HepG2 (cell line): Measurements from ENCODE around the gene NEURL3. TPM values are rescaled to one million over a fixed set of nuclear protein-coding genes. Genes with fewer than 3 reads are reported as not detected.

ENCODE experiments used
- HOXD1 ChIP-seq: sonication (generic); formaldehyde crosslinking; IDR thresholded peaks from 2 replicates; pipeline ENCODE4 v1.5.0; 2020; ENCODE audit warnings: missing genetic modification reagents
- NKX3-1 ChIP-seq: sonication (generic); formaldehyde crosslinking; IDR thresholded peaks from 2 replicates; pipeline ENCODE4 v1.5.0; 2020; ENCODE audit warnings: missing genetic modification reagents
- ZNF329 ChIP-seq: sonication (generic); formaldehyde crosslinking; IDR thresholded peaks from 2 replicates; pipeline ENCODE4 v1.9.0; 2021; ENCODE audit warnings: low read depth, mild to moderate bottlenecking, missing genetic modification reagents
- ZNF33B ChIP-seq: sonication (generic); formaldehyde crosslinking; IDR thresholded peaks from 2 replicates; pipeline ENCODE4 v1.5.1; 2020; ENCODE audit warnings: mild to moderate bottlenecking, missing genetic modification reagents
- ZNF670 ChIP-seq: sonication (generic); formaldehyde crosslinking; IDR thresholded peaks from 2 replicates; pipeline ENCODE4 v1.8.0; 2022; ENCODE audit warnings: mild to moderate bottlenecking, missing genetic modification reagents, borderline replicate concordance
- ZNF749 ChIP-seq: sonication (generic); formaldehyde crosslinking; IDR thresholded peaks from 2 replicates; pipeline ENCODE4 v1.8.0; 2022; ENCODE audit warnings: mild to moderate bottlenecking, missing genetic modification reagents, moderate library complexity, borderline replicate concordance
- ZNF792 ChIP-seq: IDR thresholded peaks from 2 replicates; pipeline ENCODE4 v1.6.1; 2016
- ZNF883 ChIP-seq: sonication (generic); formaldehyde crosslinking; IDR thresholded peaks from 2 replicates; pipeline ENCODE4 v1.5.1; 2020; ENCODE audit warnings: mild to moderate bottlenecking, missing genetic modification reagents; ENCODE audit errors: not compliant biosample characterization
- polyA plus RNA-seq, 8 experiments: library from polyadenylated mRNA; depleted of rRNA in 3 of 8; stranded (reverse) in 7 of 8; unstranded in 1 of 8; fragments of >200 nt; fragmentation: Illumina TruSeq in 4 of 8; extraction: Trizol in 4 of 8; gene quantifications; 2 replicates each; pipeline versions ENCODE4 v1.2.1 to v1.2.3, GENCODE V29; 2011 to 2016; ENCODE audit warnings: low read depth in 4 of 8, missing spikeins in 1 of 8, mixed read lengths in 1 of 8; ENCODE audit not compliant: insufficient read depth in 1 of 8
- total RNA-seq, 5 experiments: library from RNA; depleted of rRNA; stranded (reverse); fragments of >200 nt; fragmentation: Illumina TruSeq; extraction: Trizol; gene quantifications; 2 replicates each; pipeline ENCODE4 v1.2.3, GENCODE V29; 2016; ENCODE audit warnings: low read depth in 1 of 5
- TF ChIP-seq, protein P1 (sequence below), 2 experiments: sonication (generic) in 1 of 2; formaldehyde crosslinking in 1 of 2; IDR thresholded peaks; 2 replicates each; pipeline versions ENCODE4 v1.6.1 to v1.9.0; 2014 to 2022; ENCODE audit warnings: antibody characterized with exemption in 1 of 2, borderline replicate concordance in 1 of 2, inconsistent platforms in 1 of 2, low read depth in 1 of 2, missing genetic modification reagents in 1 of 2
- TF ChIP-seq, protein P2 (sequence below): sonication (generic); formaldehyde crosslinking; IDR thresholded peaks from 2 replicates; pipeline ENCODE4 v1.4.0; 2020; ENCODE audit warnings: missing genetic modification reagents
- TF ChIP-seq, protein P3 (sequence below): sonication (generic); formaldehyde crosslinking; conservative IDR thresholded peaks from 2 replicates; pipeline ENCODE4 v1.4.0; 2020; ENCODE audit warnings: mild to moderate bottlenecking, missing genetic modification reagents, moderate library complexity
- TF ChIP-seq, protein P4 (sequence below): sonication (generic); formaldehyde crosslinking; IDR thresholded peaks from 2 replicates; pipeline ENCODE4 v1.4.0; 2020; ENCODE audit warnings: mild to moderate bottlenecking, missing genetic modification reagents

Gene NEURL3
- total and polyA plus RNA-seq, 2 of the 13 experiments (the other 11 are each of a cell fraction or from before 2014, with no cell fraction given) = 0.16 to 1.2 TPM

DNA sequence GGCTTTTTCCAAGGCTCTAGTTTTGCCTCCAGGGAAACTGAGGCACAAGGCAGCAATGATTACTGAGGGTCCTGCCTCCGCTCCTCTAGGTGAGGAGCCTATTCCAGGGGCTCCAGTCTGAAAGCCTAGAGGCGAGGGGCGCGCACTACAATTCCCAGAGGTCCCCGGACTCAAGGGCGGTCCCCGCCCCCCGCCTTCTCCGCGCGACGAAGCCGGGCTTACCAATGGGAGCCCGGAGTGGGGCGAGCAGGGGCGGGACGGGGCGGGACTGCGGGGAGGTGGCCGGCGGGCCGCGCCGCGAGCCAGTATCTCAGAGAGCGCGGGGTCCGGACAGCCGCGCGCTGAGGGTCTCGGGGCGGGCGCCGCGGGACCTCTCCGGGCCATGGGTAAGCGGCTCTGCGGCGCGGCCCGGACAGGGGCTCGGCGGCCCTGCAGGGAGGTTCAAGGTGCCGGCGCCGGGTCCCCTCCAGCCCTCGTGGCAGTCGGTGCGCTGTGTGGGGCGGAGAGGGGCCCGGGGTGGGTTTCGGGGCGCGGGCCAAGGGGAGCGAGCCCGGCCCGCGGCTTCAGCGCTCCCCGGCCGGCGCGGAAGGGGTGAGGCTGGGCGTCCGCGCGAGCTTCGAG lies 31.4 kb upstream of the NEURL3 start, which contains the start of gene ARID5A (continued):
- TF ChIP-seq, protein P1, sequence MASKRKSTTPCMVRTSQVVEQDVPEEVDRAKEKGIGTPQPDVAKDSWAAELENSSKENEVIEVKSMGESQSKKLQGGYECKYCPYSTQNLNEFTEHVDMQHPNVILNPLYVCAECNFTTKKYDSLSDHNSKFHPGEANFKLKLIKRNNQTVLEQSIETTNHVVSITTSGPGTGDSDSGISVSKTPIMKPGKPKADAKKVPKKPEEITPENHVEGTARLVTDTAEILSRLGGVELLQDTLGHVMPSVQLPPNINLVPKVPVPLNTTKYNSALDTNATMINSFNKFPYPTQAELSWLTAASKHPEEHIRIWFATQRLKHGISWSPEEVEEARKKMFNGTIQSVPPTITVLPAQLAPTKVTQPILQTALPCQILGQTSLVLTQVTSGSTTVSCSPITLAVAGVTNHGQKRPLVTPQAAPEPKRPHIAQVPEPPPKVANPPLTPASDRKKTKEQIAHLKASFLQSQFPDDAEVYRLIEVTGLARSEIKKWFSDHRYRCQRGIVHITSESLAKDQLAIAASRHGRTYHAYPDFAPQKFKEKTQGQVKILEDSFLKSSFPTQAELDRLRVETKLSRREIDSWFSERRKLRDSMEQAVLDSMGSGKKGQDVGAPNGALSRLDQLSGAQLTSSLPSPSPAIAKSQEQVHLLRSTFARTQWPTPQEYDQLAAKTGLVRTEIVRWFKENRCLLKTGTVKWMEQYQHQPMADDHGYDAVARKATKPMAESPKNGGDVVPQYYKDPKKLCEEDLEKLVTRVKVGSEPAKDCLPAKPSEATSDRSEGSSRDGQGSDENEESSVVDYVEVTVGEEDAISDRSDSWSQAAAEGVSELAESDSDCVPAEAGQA (IDR thresholded peaks at IDR 0.05; ENCODE audit: low read depth) = no peak
- TF ChIP-seq, protein P1 (CRISPR knock-in tag; IDR thresholded peaks at IDR 0.05; ENCODE audit: borderline replicate concordance) = no peak; the same call in 1 of the 2 replicates
- no peak for TF ChIP-seq ZNF33B (CRISPR knock-in tag)
- TF ChIP-seq, protein P2, sequence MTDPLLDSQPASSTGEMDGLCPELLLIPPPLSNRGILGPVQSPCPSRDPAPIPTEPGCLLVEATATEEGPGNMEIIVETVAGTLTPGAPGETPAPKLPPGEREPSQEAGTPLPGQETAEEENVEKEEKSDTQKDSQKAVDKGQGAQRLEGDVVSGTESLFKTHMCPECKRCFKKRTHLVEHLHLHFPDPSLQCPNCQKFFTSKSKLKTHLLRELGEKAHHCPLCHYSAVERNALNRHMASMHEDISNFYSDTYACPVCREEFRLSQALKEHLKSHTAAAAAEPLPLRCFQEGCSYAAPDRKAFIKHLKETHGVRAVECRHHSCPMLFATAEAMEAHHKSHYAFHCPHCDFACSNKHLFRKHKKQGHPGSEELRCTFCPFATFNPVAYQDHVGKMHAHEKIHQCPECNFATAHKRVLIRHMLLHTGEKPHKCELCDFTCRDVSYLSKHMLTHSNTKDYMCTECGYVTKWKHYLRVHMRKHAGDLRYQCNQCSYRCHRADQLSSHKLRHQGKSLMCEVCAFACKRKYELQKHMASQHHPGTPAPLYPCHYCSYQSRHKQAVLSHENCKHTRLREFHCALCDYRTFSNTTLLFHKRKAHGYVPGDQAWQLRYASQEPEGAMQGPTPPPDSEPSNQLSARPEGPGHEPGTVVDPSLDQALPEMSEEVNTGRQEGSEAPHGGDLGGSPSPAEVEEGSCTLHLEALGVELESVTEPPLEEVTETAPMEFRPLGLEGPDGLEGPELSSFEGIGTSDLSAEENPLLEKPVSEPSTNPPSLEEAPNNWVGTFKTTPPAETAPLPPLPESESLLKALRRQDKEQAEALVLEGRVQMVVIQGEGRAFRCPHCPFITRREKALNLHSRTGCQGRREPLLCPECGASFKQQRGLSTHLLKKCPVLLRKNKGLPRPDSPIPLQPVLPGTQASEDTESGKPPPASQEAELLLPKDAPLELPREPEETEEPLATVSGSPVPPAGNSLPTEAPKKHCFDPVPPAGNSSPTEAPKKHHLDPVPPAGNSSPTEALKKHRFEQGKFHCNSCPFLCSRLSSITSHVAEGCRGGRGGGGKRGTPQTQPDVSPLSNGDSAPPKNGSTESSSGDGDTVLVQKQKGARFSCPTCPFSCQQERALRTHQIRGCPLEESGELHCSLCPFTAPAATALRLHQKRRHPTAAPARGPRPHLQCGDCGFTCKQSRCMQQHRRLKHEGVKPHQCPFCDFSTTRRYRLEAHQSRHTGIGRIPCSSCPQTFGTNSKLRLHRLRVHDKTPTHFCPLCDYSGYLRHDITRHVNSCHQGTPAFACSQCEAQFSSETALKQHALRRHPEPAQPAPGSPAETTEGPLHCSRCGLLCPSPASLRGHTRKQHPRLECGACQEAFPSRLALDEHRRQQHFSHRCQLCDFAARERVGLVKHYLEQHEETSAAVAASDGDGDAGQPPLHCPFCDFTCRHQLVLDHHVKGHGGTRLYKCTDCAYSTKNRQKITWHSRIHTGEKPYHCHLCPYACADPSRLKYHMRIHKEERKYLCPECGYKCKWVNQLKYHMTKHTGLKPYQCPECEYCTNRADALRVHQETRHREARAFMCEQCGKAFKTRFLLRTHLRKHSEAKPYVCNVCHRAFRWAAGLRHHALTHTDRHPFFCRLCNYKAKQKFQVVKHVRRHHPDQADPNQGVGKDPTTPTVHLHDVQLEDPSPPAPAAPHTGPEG (CRISPR knock-in tag) = peak; percentile 83; the same call in 1 of the 2 replicates
- TF ChIP-seq ZNF670 (CRISPR knock-in tag) = no peak
- no peak for TF ChIP-seq ZNF749 (CRISPR knock-in tag)
- peak; percentile 52; the same call in 1 of the 2 replicates for TF ChIP-seq HOXD1
- TF ChIP-seq ZNF329 (CRISPR knock-in tag) = no peak
- no peak; the same call in 1 of the 2 replicates for TF ChIP-seq NKX3-1 (CRISPR knock-in tag)
- TF ChIP-seq ZNF883 (CRISPR knock-in tag) = peak; percentile 2
- TF ChIP-seq, protein P3, sequence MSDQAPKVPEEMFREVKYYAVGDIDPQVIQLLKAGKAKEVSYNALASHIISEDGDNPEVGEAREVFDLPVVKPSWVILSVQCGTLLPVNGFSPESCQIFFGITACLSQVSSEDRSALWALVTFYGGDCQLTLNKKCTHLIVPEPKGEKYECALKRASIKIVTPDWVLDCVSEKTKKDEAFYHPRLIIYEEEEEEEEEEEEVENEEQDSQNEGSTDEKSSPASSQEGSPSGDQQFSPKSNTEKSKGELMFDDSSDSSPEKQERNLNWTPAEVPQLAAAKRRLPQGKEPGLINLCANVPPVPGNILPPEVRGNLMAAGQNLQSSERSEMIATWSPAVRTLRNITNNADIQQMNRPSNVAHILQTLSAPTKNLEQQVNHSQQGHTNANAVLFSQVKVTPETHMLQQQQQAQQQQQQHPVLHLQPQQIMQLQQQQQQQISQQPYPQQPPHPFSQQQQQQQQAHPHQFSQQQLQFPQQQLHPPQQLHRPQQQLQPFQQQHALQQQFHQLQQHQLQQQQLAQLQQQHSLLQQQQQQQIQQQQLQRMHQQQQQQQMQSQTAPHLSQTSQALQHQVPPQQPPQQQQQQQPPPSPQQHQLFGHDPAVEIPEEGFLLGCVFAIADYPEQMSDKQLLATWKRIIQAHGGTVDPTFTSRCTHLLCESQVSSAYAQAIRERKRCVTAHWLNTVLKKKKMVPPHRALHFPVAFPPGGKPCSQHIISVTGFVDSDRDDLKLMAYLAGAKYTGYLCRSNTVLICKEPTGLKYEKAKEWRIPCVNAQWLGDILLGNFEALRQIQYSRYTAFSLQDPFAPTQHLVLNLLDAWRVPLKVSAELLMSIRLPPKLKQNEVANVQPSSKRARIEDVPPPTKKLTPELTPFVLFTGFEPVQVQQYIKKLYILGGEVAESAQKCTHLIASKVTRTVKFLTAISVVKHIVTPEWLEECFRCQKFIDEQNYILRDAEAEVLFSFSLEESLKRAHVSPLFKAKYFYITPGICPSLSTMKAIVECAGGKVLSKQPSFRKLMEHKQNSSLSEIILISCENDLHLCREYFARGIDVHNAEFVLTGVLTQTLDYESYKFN (CRISPR knock-in tag) = no peak
- TF ChIP-seq, protein P4, sequence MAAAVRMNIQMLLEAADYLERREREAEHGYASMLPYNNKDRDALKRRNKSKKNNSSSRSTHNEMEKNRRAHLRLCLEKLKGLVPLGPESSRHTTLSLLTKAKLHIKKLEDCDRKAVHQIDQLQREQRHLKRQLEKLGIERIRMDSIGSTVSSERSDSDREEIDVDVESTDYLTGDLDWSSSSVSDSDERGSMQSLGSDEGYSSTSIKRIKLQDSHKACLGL (CRISPR knock-in tag) = peak; percentile 36
- TF ChIP-seq ZNF792 = no peak
